Lower leg skin (tissue), 4 donors: Measurements from ENCODE around the gene RITA1. TPM values are rescaled to one million over a fixed set of nuclear protein-coding genes. Genes with fewer than 3 reads are reported as not detected.

ENCODE experiments used
- DNase-seq, 2 donors: peaks; one replicate each; pipeline ENCODE4 v3.0.0-alpha.2; 2019; ENCODE audit warnings: low spot score in 2 of 2
- H3K4me3 ChIP-seq: fragments of 200-600 bp; sonication (generic); 2 replicates; pipeline ENCODE4 v1.5.1; 2017; ENCODE audit warnings: mild to moderate bottlenecking, low read depth; ENCODE audit not compliant: poor library complexity, severe bottlenecking
- CTCF ChIP-seq, 3 donors: fragments of 450-650 bp; IDR thresholded peaks; one replicate each; pipeline ENCODE4 v1.5.1; 2016; ENCODE audit warnings: antibody characterized with exemption in 3 of 3, mild to moderate bottlenecking in 3 of 3, moderate library complexity in 2 of 3
- POLR2A ChIP-seq, 2 donors: fragments of 450-650 bp; IDR thresholded peaks; one replicate each; pipeline ENCODE4 v1.6.1; 2016 to 2017; ENCODE audit warnings: antibody characterized with exemption in 2 of 2, mild to moderate bottlenecking in 1 of 2, moderate library complexity in 1 of 2
- WGBS, 2 donors: methylation state at CpG; one replicate each; pipeline ENCODE4 v1.1.5; 2018; 5-methylcytosine and 5-hydroxymethylcytosine counted together
- intact Hi-C: fragments of 100-400 bp; cut with DNase I; formaldehyde crosslinking; loops from one replicate; pipeline ENCODE4 v1.15.0; 2023; ENCODE audit warnings: low total_unique reads
- total RNA-seq, 4 donors: library from RNA; depleted of rRNA; stranded (reverse); fragments of >200 nt; gene quantifications; one replicate each; pipeline ENCODE4 v1.1.0, GENCODE V29; 2016

RITA1 gene
- total RNA-seq, 4 donors from 2014 or later: 14.5 to 25.8 (median 18.8) TPM

- intact Hi-C loops: no loop called here
- no peak for DNase-seq
- 15 to 20% methylated on average over 9 of the region's 9 CpGs for WGBS, 2 donors
- no peak overlapping the region for H3K4me3 ChIP-seq
- TF ChIP-seq POLR2A (IDR thresholded peaks at IDR 0.05): no peak
- TF ChIP-seq CTCF (IDR thresholded peaks at IDR 0.05): no peak
Observed at GRCh38 chr12:113152196-113152834, 33.2 kb upstream of the RITA1 start.

- H3K4me3 ChIP-seq: no peak overlapping the region
- no peak for TF ChIP-seq POLR2A (IDR thresholded peaks at IDR 0.05)
- TF ChIP-seq CTCF (IDR thresholded peaks at IDR 0.05): no peak
- DNase-seq: peak in 1 of 2 donors; percentile 32
- intact Hi-C loops: no loop called here
- 8 to 14% methylated on average over 34 to 70 of the region's 70 CpGs for WGBS, 2 donors
Observed at GRCh38 chr12:113152835-113153814, 32.4 kb upstream of the RITA1 start.

- H3K4me3 ChIP-seq: no peak overlapping the region
- WGBS, 2 donors: 8 to 9% methylated on average over 30 to 32 of the region's 51 CpGs
- DNase-seq: no peak
- no peak for TF ChIP-seq POLR2A (IDR thresholded peaks at IDR 0.05)
- no peak for TF ChIP-seq CTCF (IDR thresholded peaks at IDR 0.05)
- intact Hi-C loops: no loop called here
Observed at GRCh38 chr12:113154351-113154973, 31.1 kb upstream of the RITA1 start.

GRCh38 chr12:113155060-113155459 lies 30.5 kb upstream of the RITA1 start:
- WGBS, 2 donors: 72 to 73% methylated on average over 12 of the region's 12 CpGs
- intact Hi-C loops: no loop called here
- H3K4me3 ChIP-seq: no peak overlapping the region
- no peak for DNase-seq
- no peak for TF ChIP-seq CTCF (IDR thresholded peaks at IDR 0.05)
- no peak for TF ChIP-seq POLR2A (IDR thresholded peaks at IDR 0.05)

- H3K4me3 ChIP-seq: no peak overlapping the region
- DNase-seq: no peak
- no peak for TF ChIP-seq CTCF (IDR thresholded peaks at IDR 0.05)
- TF ChIP-seq POLR2A (IDR thresholded peaks at IDR 0.05): no peak
- 61 to 70% methylated on average over 7 of the region's 7 CpGs for WGBS, 2 donors
- intact Hi-C loops: no loop called here
Observed at GRCh38 chr12:113155646-113156045, 29.9 kb upstream of the RITA1 start.
